Skeletal muscle satellite cell (primary cell): ENCODE results near the gene PHLDB3.

Experiments used
- H3K27me3 ChIP-seq: 2 replicates; pipeline ENCODE4 v1.7.0; 2013; ENCODE audit warnings: low read length; ENCODE audit not compliant: control insufficient read depth, insufficient read depth
- H3K36me3 ChIP-seq: 2 replicates; pipeline ENCODE4 v1.7.0; 2013; ENCODE audit warnings: mild to moderate bottlenecking, control low read depth, low read length; ENCODE audit not compliant: insufficient read depth
- H3K4me1 ChIP-seq: 2 replicates; pipeline ENCODE4 v1.7.0; 2013; ENCODE audit warnings: low read length; ENCODE audit not compliant: control insufficient read depth, insufficient read depth
- H3K4me2 ChIP-seq: 2 replicates; pipeline ENCODE4 v1.7.0; 2013; ENCODE audit warnings: mild to moderate bottlenecking, low read length
- H3K4me3 ChIP-seq: 2 replicates; pipeline ENCODE4 v1.7.0; 2013; ENCODE audit warnings: low read length
- H3K9ac ChIP-seq: 2 replicates; pipeline ENCODE4 v1.7.0; 2013; ENCODE audit warnings: mild to moderate bottlenecking, low read depth, low read length, moderate library complexity
- H3K9me3 ChIP-seq: replicated peaks from 2 replicates; pipeline ENCODE4 v1.7.0; 2013; ENCODE audit warnings: mild to moderate bottlenecking, control low read depth, low read length

PHLDB3 gene

DNA sequence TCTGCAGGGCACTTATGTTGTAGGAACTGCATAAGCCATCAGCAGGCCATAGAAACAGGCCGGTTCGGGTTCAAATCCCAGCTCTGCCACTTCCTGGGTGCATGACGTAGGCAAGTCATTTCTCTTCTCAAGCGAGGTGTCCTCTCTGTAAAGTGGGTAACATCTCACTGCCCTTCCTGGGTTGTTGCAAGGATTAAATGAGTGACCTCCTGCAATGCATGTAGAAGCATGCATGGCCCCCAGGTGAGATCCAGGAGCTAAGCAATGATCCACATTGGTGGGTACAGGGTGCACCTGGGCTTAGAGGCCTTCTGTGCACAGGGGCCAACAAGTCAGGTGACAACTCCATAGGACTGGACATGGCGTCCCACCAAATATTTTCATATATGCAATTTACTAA is 13.8 kb downstream of the PHLDB3 start:
- Histone ChIP-seq H3K36me3 (peaks cover 5% of the 10 kb centered on the region), H3K4me1 (no peaks in the 10 kb centered on the region), H3K9ac (no peak overlapping the region), H3K4me3 (no peak overlapping the region), H3K27me3 (no peaks in the 10 kb centered on the region), H3K9me3 (no peaks in the 10 kb centered on the region), H3K4me2 (no peak overlapping the region)

DNA sequence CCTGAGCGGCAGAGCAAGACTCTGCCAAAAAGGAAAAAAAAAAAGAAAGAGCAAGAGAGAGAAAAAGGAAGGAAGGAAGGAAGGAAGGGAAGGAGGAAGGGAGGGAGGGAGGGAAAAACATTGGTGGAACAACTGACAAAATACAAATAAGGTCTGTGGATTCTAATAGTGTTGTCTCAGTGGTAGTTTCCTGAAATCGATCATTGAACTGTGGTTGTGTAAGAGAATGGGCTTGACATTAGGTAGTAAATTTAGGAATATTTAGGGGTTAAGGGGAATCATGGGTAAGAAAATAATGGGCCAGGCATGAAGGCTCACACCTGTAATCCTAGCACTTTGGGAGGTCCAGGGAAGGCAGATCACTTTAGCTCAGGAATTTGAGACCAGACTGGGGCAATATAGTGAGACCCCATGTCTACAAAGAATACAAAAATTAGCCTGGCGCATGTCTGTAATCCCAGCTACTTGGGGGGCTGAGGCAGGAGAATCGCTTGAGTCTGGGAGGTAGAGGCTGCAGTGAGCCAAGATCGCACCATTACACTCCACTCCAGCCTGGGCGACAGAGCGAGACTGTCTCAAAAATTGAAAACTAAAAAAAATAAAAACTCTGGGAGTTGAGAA is 14.5 kb downstream of the PHLDB3 start:
- Histone ChIP-seq H3K27me3 (no peaks in the 10 kb centered on the region), H3K4me3 (no peak overlapping the region), H3K36me3 (no peaks in the 10 kb centered on the region), H3K9me3 (no peaks in the 10 kb centered on the region), H3K4me2 (no peak overlapping the region), H3K9ac (no peak overlapping the region), H3K4me1 (no peaks in the 10 kb centered on the region)

DNA sequence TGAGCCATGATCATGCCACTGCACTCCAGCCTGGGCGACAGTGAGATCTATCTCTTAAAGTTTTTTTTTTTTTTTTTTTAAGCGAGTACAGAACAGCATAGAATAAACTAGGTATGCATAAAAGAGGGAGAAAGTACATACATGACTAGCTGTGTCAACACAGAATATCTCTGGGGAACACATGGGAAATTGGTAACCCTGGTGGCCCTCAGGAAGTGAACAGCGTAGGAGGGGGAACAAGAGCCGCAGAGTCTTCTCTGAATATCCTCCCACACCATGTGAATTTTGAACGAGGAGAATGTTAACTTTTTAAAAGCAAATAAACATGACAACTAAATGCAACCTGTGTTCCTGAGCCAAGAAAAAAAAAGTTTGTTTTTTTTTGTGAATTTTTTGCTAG is 15.2 kb downstream of the PHLDB3 start:
- Histone ChIP-seq H3K9ac (no peak overlapping the region), H3K36me3 (no peaks in the 10 kb centered on the region), H3K4me2 (no peak overlapping the region), H3K4me3 (no peak overlapping the region), H3K9me3 (no peaks in the 10 kb centered on the region), H3K4me1 (no peaks in the 10 kb centered on the region), H3K27me3 (no peaks in the 10 kb centered on the region)

DNA sequence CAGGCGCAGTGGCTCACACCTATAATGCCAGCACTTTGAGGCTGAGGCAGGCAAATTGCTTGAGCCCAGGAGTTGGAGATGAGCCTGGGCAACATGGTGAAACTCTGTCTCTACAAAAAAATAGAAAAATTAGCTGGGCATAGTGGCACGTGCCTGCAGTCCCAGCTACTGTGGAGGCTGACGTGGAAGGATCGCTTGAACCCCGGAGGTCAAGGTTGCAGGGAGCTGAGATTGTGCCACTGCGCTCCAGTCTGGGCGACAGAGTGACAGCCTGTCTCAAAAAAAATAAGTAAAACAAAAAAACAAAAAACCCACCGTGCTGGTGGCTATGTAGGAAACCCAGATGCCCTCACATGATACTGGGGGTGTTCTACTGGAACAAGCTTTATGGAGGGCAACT is 16.4 kb downstream of the PHLDB3 start:
- Histone ChIP-seq H3K9me3 (no peaks in the 10 kb centered on the region), H3K4me1 (no peaks in the 10 kb centered on the region), H3K27me3 (no peaks in the 10 kb centered on the region), H3K4me3 (no peak overlapping the region), H3K36me3 (no peaks in the 10 kb centered on the region), H3K4me2 (no peak overlapping the region), H3K9ac (no peak overlapping the region)

DNA sequence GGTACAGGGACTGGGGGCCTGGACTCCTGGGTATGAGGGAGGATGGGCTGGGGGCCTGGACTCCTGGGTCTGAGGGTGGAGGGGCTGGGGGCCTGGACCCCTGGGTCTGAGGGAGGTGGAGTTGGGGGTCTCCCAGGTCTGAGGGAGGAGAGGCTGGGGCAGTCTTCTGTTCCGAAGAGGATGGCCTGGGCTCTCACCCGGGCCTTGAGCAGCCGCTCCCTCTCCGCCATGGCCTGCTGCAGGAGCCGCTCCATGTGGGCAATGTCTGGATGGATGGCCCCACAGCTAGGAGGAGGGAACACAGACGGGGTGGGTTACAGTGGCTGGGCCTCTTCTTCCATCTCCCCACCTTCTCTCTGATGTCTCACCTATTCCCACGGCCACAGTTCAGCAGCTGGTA is 18.1 kb downstream of the PHLDB3 start:
- Histone ChIP-seq H3K9me3 (no peaks in the 10 kb centered on the region), H3K9ac (no peak overlapping the region), H3K4me2 (no peak overlapping the region), H3K27me3 (no peaks in the 10 kb centered on the region), H3K4me3 (no peak overlapping the region), H3K36me3 (no peaks in the 10 kb centered on the region), H3K4me1 (no peaks in the 10 kb centered on the region)

DNA sequence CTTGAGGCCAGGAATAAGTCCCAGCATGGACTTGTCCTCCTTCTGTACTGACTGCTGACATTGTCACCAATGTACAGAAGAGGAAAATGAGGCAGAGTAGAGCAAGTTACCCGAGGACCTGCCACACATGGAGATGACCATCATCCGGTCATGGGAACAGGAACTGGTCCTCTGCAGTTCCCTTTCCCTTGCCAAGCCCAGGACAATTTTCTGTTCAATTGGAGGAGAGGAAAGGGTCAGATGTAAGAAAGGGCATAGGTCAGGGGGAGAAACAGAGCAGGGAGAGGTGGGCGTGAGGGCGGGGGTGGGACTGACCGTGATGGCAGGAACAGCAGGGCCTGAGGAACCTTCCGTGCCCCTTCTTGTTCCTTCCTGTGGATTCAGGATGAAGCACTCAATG is 18.6 kb downstream of the PHLDB3 start:
- Histone ChIP-seq H3K4me1 (no peaks in the 10 kb centered on the region), H3K36me3 (no peaks in the 10 kb centered on the region), H3K9me3 (no peaks in the 10 kb centered on the region), H3K4me3 (no peak overlapping the region), H3K9ac (no peak overlapping the region), H3K4me2 (no peak overlapping the region), H3K27me3 (no peaks in the 10 kb centered on the region)

DNA sequence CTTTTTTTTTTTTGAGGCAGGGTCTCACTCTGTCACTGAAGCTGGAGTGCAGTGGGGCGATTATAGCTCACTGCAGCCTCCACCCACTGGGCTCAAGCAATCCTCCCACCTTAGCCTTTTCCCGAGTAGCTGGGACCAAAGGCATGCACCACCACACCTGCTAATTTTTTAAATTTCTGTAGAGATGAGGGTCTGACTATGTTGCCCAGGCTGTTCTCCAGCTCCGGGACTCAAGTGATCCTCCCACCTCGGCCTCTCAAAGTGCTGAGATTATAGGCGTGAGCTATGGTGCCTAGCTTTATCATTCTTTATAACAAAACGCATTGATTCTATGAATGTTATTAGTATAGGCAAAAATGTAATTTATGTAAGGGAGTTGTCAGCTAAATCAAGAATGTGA is 21.3 kb downstream of the PHLDB3 start:
- H3K9ac ChIP-seq = no peak overlapping the region
- H3K4me1 ChIP-seq = no peaks in the 10 kb centered on the region
- H3K4me3 ChIP-seq = no peak overlapping the region
- no peaks in the 10 kb centered on the region for H3K36me3 ChIP-seq
- no peak overlapping the region for H3K4me2 ChIP-seq
- no peaks in the 10 kb centered on the region for H3K9me3 ChIP-seq
- H3K27me3 ChIP-seq = no peaks in the 10 kb centered on the region

DNA sequence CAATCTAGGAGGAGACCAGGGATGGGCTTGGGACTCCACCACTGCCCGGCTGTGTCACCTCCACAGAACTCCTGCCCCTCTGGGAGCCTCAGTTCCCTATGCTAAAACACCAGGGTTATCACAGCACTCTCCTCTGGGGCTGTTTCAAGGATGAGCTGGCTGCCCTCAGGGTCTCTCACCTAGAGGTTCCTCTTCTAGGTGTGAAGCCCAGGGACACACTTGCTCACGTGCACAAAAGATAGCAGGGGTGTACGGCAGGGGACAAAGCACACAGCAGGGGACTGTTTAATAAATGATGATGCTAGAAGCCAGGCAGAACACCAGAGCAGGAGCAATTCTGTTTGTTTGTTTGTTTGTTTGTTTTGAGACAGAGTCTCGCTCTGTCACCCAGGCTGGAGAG is 22.4 kb downstream of the PHLDB3 start:
- Histone ChIP-seq H3K9ac (no peak overlapping the region), H3K9me3 (no peaks in the 10 kb centered on the region), H3K4me3 (no peak overlapping the region), H3K4me1 (no peaks in the 10 kb centered on the region), H3K4me2 (no peak overlapping the region), H3K27me3 (no peaks in the 10 kb centered on the region), H3K36me3 (peaks cover 3% of the 10 kb centered on the region)

DNA sequence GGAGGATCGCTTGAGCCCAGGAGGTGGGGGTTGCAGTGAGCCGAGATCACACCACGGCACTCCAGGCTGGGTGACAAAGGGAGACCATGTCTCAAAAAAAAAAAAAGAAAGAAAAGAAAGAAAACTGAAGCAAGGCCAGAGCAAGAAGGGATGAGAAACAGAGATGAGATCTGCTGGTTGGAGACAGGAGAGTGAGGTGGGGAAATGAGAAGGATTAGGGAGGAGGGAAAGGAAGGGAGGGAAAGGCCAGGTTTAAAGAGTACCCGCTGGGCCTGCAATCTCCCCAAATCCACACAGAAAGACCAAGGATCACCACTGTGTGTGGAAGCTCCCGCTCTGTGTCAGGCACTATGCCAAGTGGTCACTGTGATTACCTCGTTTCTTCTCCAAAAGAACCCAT is 22.8 kb downstream of the PHLDB3 start:
- H3K9ac ChIP-seq = no peak overlapping the region
- peaks cover 4% of the 10 kb centered on the region for H3K4me1 ChIP-seq
- H3K4me2 ChIP-seq = no peak overlapping the region
- H3K4me3 ChIP-seq = no peak overlapping the region
- H3K36me3 ChIP-seq = peaks cover 3% of the 10 kb centered on the region
- H3K27me3 ChIP-seq = no peaks in the 10 kb centered on the region
- no peaks in the 10 kb centered on the region for H3K9me3 ChIP-seq

DNA sequence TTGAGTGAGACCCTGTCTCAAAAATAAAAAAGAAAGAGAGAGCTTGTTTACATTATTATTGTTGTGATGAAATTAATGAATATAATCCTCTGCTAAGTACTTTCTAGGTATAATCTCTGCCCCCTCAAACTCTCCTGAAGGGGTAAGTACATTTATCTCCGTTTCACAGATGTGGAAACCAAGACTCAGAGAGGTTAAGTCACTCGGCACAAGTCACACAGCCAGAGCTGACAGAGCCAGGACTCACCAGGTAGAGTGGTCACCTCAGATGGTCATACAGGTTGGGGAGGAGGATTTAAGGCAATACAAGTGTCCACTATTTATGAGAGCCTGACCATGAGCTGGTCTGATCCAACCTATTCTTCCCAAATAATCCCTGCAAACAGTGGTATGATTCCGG is 24.0 kb downstream of the PHLDB3 start:
- Histone ChIP-seq H3K9ac (no peak overlapping the region), H3K4me1 (peaks cover 11% of the 10 kb centered on the region), H3K4me2 (no peak overlapping the region), H3K4me3 (no peak overlapping the region), H3K9me3 (no peaks in the 10 kb centered on the region), H3K27me3 (no peaks in the 10 kb centered on the region), H3K36me3 (peaks cover 3% of the 10 kb centered on the region)

DNA sequence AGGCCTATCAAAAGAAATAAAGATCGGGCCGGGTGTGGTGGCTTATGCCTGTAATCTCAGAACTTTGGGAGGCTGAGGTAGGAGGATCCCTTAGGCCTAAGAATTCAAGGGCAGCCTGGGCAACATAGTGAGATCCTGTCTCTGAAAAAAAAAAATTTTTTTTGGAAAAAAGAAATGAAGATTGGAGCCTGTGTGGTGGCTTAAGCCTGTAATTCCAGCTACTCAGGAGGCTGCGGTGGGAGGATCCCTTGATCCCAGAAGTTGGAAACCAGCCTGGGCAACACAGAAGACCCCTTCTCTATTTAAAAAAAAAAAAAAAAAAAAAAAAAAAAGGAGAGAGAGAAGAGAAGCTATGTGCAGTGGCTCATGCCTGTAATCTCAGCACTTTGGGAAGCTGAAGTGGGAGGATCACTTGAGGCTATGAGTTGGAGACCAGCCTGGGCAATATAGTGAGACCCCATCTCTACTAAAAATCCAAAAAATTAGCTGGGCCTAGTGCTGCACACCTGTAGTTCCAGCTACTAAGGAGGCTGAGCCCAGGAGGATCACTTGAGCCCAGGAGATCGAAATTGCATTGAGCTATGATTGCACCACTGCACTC is 24.5 kb downstream of the PHLDB3 start:
- Histone ChIP-seq H3K4me3 (no peak overlapping the region), H3K4me2 (no peak overlapping the region), H3K4me1 (peaks cover 15% of the 10 kb centered on the region)

DNA sequence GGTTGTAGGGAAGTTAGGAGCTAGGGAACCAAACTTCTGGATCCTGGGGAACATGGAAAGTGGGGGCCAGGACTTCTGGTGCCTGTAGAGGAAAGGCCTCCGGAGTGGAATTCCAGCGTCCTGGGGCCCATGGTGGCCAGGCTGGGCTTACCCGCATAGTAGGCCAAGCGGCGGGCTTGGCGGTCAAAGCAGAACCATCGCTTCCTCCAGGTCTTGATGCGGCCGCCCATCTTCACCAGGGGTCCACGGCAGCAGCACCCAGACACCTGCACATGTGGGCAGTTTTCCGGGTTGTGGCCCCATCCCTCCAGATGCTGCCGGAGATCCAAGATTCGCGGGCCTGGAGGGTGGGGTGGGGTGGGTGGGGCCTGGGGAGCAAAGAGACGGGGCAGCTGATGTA is 25.3 kb downstream of the PHLDB3 start:
- Histone ChIP-seq H3K4me2 (no peak overlapping the region), H3K27me3 (no peaks in the 10 kb centered on the region), H3K9ac (no peak overlapping the region), H3K4me1 (peaks cover 19% of the 10 kb centered on the region), H3K36me3 (peaks cover 3% of the 10 kb centered on the region), H3K4me3 (no peak overlapping the region), H3K9me3 (no peaks in the 10 kb centered on the region)

More for the DNA sequence above, 24.5 kb downstream of the PHLDB3 start:
- Histone ChIP-seq H3K27me3 (no peaks in the 10 kb centered on the region), H3K9ac (no peak overlapping the region), H3K36me3 (peaks cover 3% of the 10 kb centered on the region), H3K9me3 (no peaks in the 10 kb centered on the region)
